GM10266 (cell line): ENCODE measurements around the gene DNM1.

Experiments used
- DNase-seq: peaks from one replicate; pipeline ENCODE4 v3.0.0; 2012; ENCODE audit errors: extremely low spot score
- CTCF ChIP-seq: IDR thresholded peaks from 2 replicates; pipeline ENCODE4 v1.5.1; 2012; ENCODE audit warnings: mild to moderate bottlenecking, low read depth; ENCODE audit not compliant: control insufficient read depth, insufficient read depth; ENCODE audit errors: missing control alignments

The DNM1 gene

GRCh38 chr9:128254855-128255759, 51.9 kb downstream of the DNM1 start:
- peak; percentile 81 for DNase-seq
- peak; percentile 79 for TF ChIP-seq CTCF

GRCh38 chr9:128257086-128257825, 54.1 kb downstream of the DNM1 start:
- no peak for DNase-seq

GRCh38 chr9:128257907-128258306, 54.7 kb downstream of the DNM1 start:
- no peak for TF ChIP-seq CTCF

More at GRCh38 chr9:128257086-128257825, 54.1 kb downstream of the DNM1 start:
- no peak for TF ChIP-seq CTCF

GRCh38 chr9:128258326-128258725, 55.1 kb downstream of the DNM1 start:
- no peak for DNase-seq
- TF ChIP-seq CTCF: no peak

More at GRCh38 chr9:128257907-128258306, 54.7 kb downstream of the DNM1 start:
- no peak for DNase-seq

GRCh38 chr9:128259156-128259555, 56.0 kb downstream of the DNM1 start:
- peak; percentile 12 for TF ChIP-seq CTCF

GRCh38 chr9:128260340-128260739, 57.2 kb downstream of the DNM1 start:
- no peak for TF ChIP-seq CTCF
- DNase-seq: no peak

More at GRCh38 chr9:128259156-128259555, 56.0 kb downstream of the DNM1 start:
- no peak for DNase-seq
